ENCODE measurements around the gene HJURP. TPM values are rescaled to one million over a fixed set of nuclear protein-coding genes. Genes with fewer than 3 reads are reported as not detected.
A peak's percentile ranks its signal among the peaks of the same experiment; 100 is the strongest.

Gene HJURP
- total RNA-seq, 4 donors from 2014 or later, result 1.2 to 4.4 (median 3.5) TPM

DNA sequence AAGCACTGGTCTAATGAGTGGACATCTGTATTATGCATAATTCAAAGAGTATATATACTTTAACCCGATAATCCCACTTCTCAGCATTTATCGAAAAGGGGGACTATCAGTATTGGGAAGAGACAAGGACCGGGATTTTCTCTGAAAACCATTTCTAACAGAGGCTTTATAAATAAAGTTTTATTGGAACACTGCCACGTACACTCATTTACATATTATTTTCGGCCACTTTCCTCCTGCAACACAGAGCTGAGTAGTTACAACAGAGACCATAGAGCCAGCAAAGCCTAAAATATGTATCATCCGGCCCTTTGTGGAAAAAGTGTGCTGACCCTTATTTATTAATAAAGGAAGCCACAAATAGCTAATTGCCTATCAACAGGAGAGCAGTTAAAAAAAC lies 3.2 kb downstream of the HJURP start:
- 95 to 96% methylated on average over 6 of the region's 6 CpGs for WGBS, 2 donors
- intact Hi-C loops (cut with DNase I; ENCODE audit: low total_unique reads), result no loop called here

DNA sequence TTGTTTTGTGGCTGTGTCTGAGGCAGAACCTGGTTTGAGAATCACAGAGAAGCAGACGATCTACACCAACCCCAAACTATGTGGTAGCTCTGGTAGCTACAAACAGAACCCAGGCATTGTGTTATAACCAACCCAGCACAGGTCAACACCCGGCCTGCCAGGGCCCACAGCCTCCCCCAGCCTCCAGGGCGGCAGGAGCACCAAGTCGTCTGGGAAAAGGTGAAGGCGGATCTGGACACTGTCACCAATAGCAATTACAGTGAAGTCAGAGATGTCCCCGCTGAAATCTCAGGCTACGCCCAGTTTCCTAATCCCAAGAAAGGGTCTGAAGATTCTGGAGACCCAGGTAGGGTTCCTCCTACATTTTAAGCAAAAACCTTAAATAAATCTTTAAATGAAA lies 3.6 kb downstream of the HJURP start:
- DNase-seq (ENCODE audit: low spot score in 2 of 2), result peak in 1 of 2 donors; percentile 52
- TF ChIP-seq POLR2A (IDR thresholded peaks at IDR 0.05), result no peak
- TF ChIP-seq, protein P1, sequence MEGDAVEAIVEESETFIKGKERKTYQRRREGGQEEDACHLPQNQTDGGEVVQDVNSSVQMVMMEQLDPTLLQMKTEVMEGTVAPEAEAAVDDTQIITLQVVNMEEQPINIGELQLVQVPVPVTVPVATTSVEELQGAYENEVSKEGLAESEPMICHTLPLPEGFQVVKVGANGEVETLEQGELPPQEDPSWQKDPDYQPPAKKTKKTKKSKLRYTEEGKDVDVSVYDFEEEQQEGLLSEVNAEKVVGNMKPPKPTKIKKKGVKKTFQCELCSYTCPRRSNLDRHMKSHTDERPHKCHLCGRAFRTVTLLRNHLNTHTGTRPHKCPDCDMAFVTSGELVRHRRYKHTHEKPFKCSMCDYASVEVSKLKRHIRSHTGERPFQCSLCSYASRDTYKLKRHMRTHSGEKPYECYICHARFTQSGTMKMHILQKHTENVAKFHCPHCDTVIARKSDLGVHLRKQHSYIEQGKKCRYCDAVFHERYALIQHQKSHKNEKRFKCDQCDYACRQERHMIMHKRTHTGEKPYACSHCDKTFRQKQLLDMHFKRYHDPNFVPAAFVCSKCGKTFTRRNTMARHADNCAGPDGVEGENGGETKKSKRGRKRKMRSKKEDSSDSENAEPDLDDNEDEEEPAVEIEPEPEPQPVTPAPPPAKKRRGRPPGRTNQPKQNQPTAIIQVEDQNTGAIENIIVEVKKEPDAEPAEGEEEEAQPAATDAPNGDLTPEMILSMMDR (IDR thresholded peaks at IDR 0.05), result no peak
- H3K4me3 ChIP-seq (ENCODE audit: low read depth, poor library complexity, severe bottlenecking), result no peak overlapping the region
- WGBS, 2 donors, result 93% methylated on average over 7 of the region's 7 CpGs
- intact Hi-C loops (cut with DNase I; ENCODE audit: low total_unique reads), result no loop called here

More for the DNA sequence above, 3.2 kb downstream of the HJURP start:
- no peak overlapping the region for H3K4me3 ChIP-seq (ENCODE audit: low read depth, poor library complexity, severe bottlenecking)
- DNase-seq (ENCODE audit: low spot score in 2 of 2), result no peak
- no peak for TF ChIP-seq POLR2A (IDR thresholded peaks at IDR 0.05)
- TF ChIP-seq, protein P1 (IDR thresholded peaks at IDR 0.05), result no peak

DNA sequence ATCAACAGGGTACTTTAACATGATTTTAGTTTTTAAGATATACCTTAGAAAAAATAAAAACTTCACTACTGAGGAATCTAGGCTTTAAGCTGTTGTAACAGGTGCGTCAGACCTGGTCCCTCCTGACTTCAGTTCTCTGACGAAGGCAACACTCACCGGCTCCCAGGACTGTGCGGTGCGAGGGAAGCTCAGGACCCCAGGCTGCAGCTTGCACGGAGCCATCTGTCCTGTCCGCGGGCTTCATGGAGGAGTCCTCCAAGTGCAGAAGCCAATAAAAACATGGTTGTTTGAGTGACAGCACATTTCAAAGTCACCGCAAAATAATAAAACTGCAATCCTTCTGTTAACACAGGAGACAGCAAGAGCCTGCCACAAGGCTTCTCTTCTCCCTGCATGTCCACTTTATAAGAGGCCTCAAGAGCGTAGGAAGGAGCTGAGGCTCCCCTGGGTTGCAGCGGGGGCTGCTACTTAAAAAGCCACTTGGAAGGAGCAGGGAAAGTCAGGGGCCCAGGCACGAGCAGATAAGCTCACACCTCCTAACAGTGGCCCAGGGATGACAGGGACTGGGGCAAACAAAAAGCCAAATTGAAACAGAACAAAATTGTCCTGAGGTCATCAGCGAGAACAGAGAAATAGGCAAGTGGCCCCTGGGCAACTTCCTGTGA lies 4.6 kb downstream of the HJURP start:
- 94 to 95% methylated on average over 13 of the region's 13 CpGs for WGBS, 2 donors
- intact Hi-C loops (cut with DNase I; ENCODE audit: low total_unique reads), result no loop called here

DNA sequence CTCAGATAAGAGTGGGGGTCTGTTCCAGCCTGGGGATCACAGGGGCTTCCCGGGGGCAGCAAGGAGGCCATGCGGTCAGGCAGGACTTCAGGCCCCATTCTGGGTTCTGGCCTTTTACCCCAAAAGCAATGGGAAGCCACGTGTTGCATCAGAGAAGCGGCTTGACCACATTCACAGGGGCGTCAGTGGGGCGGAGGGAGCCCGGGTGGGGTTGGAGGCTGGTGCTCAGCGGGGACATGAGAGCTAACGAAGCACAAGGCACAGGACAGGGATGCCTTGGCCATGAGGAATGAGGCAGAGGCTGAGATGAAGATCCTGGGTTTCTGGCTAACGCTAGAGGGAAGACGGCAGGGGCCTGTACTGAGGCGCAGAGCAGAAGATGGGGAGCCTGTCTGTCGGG lies 6.1 kb downstream of the HJURP start:
- WGBS, 2 donors, result 89 to 95% methylated on average over 13 of the region's 13 CpGs
- TF ChIP-seq POLR2A (IDR thresholded peaks at IDR 0.05), result no peak
- TF ChIP-seq, protein P1 (IDR thresholded peaks at IDR 0.05), result no peak
- no peak overlapping the region for H3K4me3 ChIP-seq (ENCODE audit: low read depth, poor library complexity, severe bottlenecking)
- DNase-seq (ENCODE audit: low spot score in 2 of 2), result no peak
- intact Hi-C loops (cut with DNase I; ENCODE audit: low total_unique reads), result no loop called here

More for the DNA sequence above, 4.6 kb downstream of the HJURP start:
- TF ChIP-seq, protein P1 (IDR thresholded peaks at IDR 0.05), result no peak
- TF ChIP-seq POLR2A (IDR thresholded peaks at IDR 0.05), result no peak
- no peak overlapping the region for H3K4me3 ChIP-seq (ENCODE audit: low read depth, poor library complexity, severe bottlenecking)
- peak in 1 of 2 donors; percentile 72 for DNase-seq (ENCODE audit: low spot score in 2 of 2)

DNA sequence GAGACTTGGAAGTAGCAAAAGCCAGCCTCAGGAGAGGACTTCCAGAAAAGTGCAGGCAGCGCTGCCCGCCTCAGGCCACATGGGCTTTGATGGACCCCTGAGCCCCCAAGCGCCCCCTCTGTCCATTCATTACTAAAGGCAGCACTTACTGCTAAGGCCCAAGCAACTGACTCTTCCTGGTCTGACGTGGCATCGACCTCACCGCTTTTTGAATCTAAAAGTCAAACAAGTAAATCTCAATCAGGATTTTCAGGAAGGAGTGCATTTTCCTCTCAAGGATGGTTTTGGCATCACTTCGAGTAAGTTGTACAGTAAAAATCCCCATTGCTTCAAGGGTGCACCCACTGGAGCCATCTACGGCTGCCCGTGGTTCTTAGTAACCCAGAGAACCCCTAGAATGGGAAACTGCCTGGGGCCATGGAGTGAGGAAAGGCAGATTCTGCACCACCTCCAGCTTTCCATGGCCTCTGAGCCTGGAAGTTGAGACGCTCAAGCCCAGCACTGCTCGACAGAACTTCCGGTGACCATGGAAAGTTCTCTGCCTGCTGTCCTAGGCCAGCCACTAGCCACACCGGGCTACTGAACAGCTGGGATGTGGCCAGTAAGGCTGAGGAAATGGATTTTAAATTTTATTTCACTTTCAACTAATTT lies 7.0 kb downstream of the HJURP start:
- DNase-seq (ENCODE audit: low spot score in 2 of 2), result peak in 1 of 2 donors; percentile 70
- 93 to 98% methylated on average over 13 of the region's 13 CpGs for WGBS, 2 donors
- no peak overlapping the region for H3K4me3 ChIP-seq (ENCODE audit: low read depth, poor library complexity, severe bottlenecking)
- TF ChIP-seq POLR2A (IDR thresholded peaks at IDR 0.05), result no peak
- TF ChIP-seq, protein P1 (IDR thresholded peaks at IDR 0.05), result no peak
- intact Hi-C loops (cut with DNase I; ENCODE audit: low total_unique reads), result no loop called here
